K562 treated with DMSO at 1 percent for 12 hours (cell line): ENCODE results near the gene ATP8A2. TPM values are rescaled to one million over a fixed set of nuclear protein-coding genes. Genes with fewer than 3 reads are reported as not detected.

ENCODE experiments used
- total RNA-seq: library from RNA; unstranded; fragments of 300-600 nt; gene quantifications from 2 replicates; pipeline ENCODE4 v1.2.3, GENCODE V29; 2022; ENCODE audit not compliant: insufficient read depth

The ATP8A2 gene
- total RNA-seq = not detected in 2 replicates

GRCh38 chr13:25371875-25372283, at the start of gene ATP8A2:
Gene ATP8A2, plus strand, starts transcription at chr13:25371974. Its CDS starts 239 bp downstream, at chr13:25372213.

GRCh38 chr13:26051657-26052311, 680.0 kb downstream of the ATP8A2 start, which contains the start of gene SHISA2:
Gene SHISA2, minus strand, starts transcription at chr13:26052016. Its CDS starts 1,041 bp downstream, at chr13:26050975.

Other genes with a start within 250 kb of the ATP8A2 start
- gene AMER2, start 199.7 kb upstream of the ATP8A2 start, total RNA-seq = not detected in 2 replicates
- gene MTMR6, start 84.5 kb upstream of the ATP8A2 start, total RNA-seq = 2.6 and 7.7 TPM in 2 replicates
- gene NUP58, start 70.3 kb upstream of the ATP8A2 start, total RNA-seq = 5.8 and 29.2 TPM in 2 replicates